ENCODE data around the gene RGS9BP. TPM values are rescaled to one million over a fixed set of nuclear protein-coding genes. Genes with fewer than 3 reads are reported as not detected.

Gene RGS9BP
- total RNA-seq, 1 experiment from 2014 or later, result 0.18 TPM

Other genes starting within 250 kb of the RGS9BP start
- 242 and 247 TPM in 2 replicates for gene PDCD5, start 94.7 kb upstream of the RGS9BP start, total RNA-seq (2014; rRNA removed; shearing (Covaris generic))
- 32.2 and 33.8 TPM in 2 replicates for gene ANKRD27, start 668 bp upstream of the RGS9BP start, total RNA-seq (2014; rRNA removed; shearing (Covaris generic))
- gene NUDT19, start 16.0 kb downstream of the RGS9BP start, total RNA-seq (2014; rRNA removed; shearing (Covaris generic)), result 21.0 and 21.7 TPM in 2 replicates
- gene TDRD12, start 43.9 kb downstream of the RGS9BP start, total RNA-seq (2014; rRNA removed; shearing (Covaris generic)), result 0.18 and 0.26 TPM in 2 replicates
- not detected in 2 replicates for gene SLC7A9, start 193.9 kb downstream of the RGS9BP start, total RNA-seq (2014; rRNA removed; shearing (Covaris generic))